CD8-positive, alpha-beta memory T cell (primary cell): ENCODE results near the gene NTRK2. TPM values are rescaled to one million over a fixed set of nuclear protein-coding genes. Genes with fewer than 3 reads are reported as not detected.
A peak's percentile ranks its signal among the peaks of the same experiment; 100 is the strongest.

ENCODE experiments used
- CTCF ChIA-PET: fragments of 350-600 bp; sonication (Branson Sonifier 250); formaldehyde crosslinking; loops from one replicate; lab custom pipeline; 2021; ENCODE audit warnings: antibody characterized with exemption; lab: Charles Lee
- POLR2A ChIA-PET: fragments of 350-600 bp; sonication (Branson Sonifier 250); formaldehyde crosslinking; loops from one replicate; lab custom pipeline; 2021; ENCODE audit warnings: antibody characterized with exemption; lab: Charles Lee
- DNase-seq, 5 donors: peaks; one replicate each; pipeline versions ENCODE4 v3.0.0 to v3.0.0-alpha.2; 2020 to 2022; ENCODE audit warnings: mixed read lengths in 1 of 5
- H3K27ac ChIP-seq: one replicate; pipeline ENCODE4 v1.7.0; 2013; ENCODE audit warnings: low read depth, mild to moderate bottlenecking, low read length, moderate library complexity
- H3K27me3 ChIP-seq: 2 replicates; pipeline ENCODE4 v1.7.0; 2013; ENCODE audit warnings: low read length, mild to moderate bottlenecking; ENCODE audit not compliant: insufficient read depth, poor library complexity, severe bottlenecking
- H3K36me3 ChIP-seq: 2 replicates; pipeline ENCODE4 v1.7.0; 2013; ENCODE audit warnings: mild to moderate bottlenecking, low read length, moderate library complexity; ENCODE audit not compliant: insufficient read depth
- H3K4me1 ChIP-seq: 2 replicates; pipeline ENCODE4 v1.7.0; 2013; ENCODE audit warnings: mild to moderate bottlenecking, low read length, moderate library complexity; ENCODE audit not compliant: insufficient read depth
- H3K4me3 ChIP-seq: 2 replicates; pipeline ENCODE4 v1.7.0; 2013; ENCODE audit warnings: mild to moderate bottlenecking, low read length
- H3K9me3 ChIP-seq: 2 replicates; pipeline ENCODE4 v1.7.0; 2013; ENCODE audit warnings: mild to moderate bottlenecking, low read length
- H3K27ac Mint-ChIP-seq, 8 donors: one replicate each; pipeline ENCODE4 v1.8.0; 2020 to 2021; ENCODE audit warnings: mixed read lengths in 8 of 8, mild to moderate bottlenecking in 6 of 8, inconsistent platforms in 3 of 8, moderate library complexity in 3 of 8
- H3K27me3 Mint-ChIP-seq, 2 donors: one replicate each; pipeline ENCODE4 v1.8.0; 2020 to 2021; ENCODE audit warnings: mixed read lengths in 2 of 2, mild to moderate bottlenecking in 1 of 2, moderate library complexity in 1 of 2
- H3K36me3 Mint-ChIP-seq, 3 donors: one replicate each; pipeline ENCODE4 v1.8.0; 2020 to 2021; ENCODE audit warnings: mixed read lengths in 3 of 3, inconsistent platforms in 1 of 3, mild to moderate bottlenecking in 1 of 3
- H3K4me1 Mint-ChIP-seq, 3 donors: one replicate each; pipeline ENCODE4 v1.8.0; 2020 to 2021; ENCODE audit warnings: mixed read lengths in 3 of 3, inconsistent platforms in 1 of 3, mild to moderate bottlenecking in 1 of 3
- H3K4me3 Mint-ChIP-seq, 7 donors: one replicate each; pipeline ENCODE4 v1.8.0; 2020 to 2021; ENCODE audit warnings: mixed read lengths in 7 of 7, mild to moderate bottlenecking in 6 of 7, moderate library complexity in 4 of 7, inconsistent platforms in 2 of 7
- H3K9me3 Mint-ChIP-seq, 5 donors: one replicate each; pipeline ENCODE4 v1.8.0; 2020 to 2022; ENCODE audit warnings: mixed read lengths in 5 of 5, mild to moderate bottlenecking in 3 of 5, moderate library complexity in 2 of 5, inconsistent platforms in 1 of 5
- polyA plus RNA-seq: library from polyadenylated mRNA; unstranded; fragments of 300-500 nt; fragmentation: Illumina TruSeq; gene quantifications from one replicate; pipeline ENCODE4 v1.2.3, GENCODE V29; 2021
- total RNA-seq, 2 experiments: library from RNA; stranded (reverse); gene quantifications; one replicate each; pipeline ENCODE4 v1.2.3, GENCODE V29; 2021

Gene NTRK2
- total and polyA plus RNA-seq, 3 experiments from 2014 or later: 0.26 to 0.38 TPM; not detected in 1

DNA sequence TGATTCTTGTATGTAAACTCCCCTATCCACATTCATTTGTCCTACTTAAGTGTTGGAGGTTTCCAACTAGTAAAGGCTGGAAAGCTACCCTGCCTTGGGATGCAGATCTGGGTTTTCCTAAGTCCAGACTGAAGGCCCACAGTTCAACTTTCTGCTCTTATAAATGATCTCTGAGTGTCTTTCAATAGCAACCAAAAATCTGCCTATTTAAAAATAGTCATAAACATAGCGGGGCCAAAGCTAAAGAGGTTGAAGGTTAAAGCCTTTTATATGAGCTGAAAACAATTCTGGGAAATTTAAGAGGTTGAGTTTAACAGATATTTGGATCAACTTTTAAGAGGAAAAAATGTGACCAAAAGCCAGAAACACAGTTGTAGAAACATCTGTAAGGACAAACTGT lies 87.2 kb downstream of the NTRK2 start:
- Histone ChIP-seq H3K4me1 (no peaks in the 10 kb centered on the region), H3K4me3 (no peak overlapping the region), H3K36me3 (no peaks in the 10 kb centered on the region), H3K27ac (no peak overlapping the region), H3K9me3 (no peaks in the 10 kb centered on the region), H3K27me3 (peaks cover 2% of the 10 kb centered on the region)
- no peak overlapping the region for H3K4me3 Mint-ChIP-seq
- H3K27me3 Mint-ChIP-seq: peaks cover 0 to 2% of the 10 kb centered on the region in 2 donors
- peaks cover 0 to 18% (median 0%) of the 10 kb centered on the region in 3 donors for H3K4me1 Mint-ChIP-seq
- H3K36me3 Mint-ChIP-seq: no peaks in the 10 kb centered on the region
- no peak overlapping the region for H3K27ac Mint-ChIP-seq
- H3K9me3 Mint-ChIP-seq: no peaks in the 10 kb centered on the region
- POLR2A ChIA-PET: no interaction called here
- DNase-seq: no peak
- CTCF ChIA-PET: no interaction called here

GRCh38 chr9:84758817-84759216 lies 89.3 kb downstream of the NTRK2 start:
- ChIA-PET POLR2A (no interaction called here), CTCF (no interaction called here)
- Mint-ChIP-seq H3K4me1 (peaks cover 0 to 13% (median 0%) of the 10 kb centered on the region in 3 donors), H3K9me3 (peaks cover 0 to 3% (median 0%) of the 10 kb centered on the region in 5 donors), H3K27me3 (no peaks in the 10 kb centered on the region), H3K27ac (no peak overlapping the region), H3K36me3 (peaks cover 0 to 5% (median 0%) of the 10 kb centered on the region in 3 donors), H3K4me3 (no peak overlapping the region)
- Histone ChIP-seq H3K27ac (no peak overlapping the region), H3K4me3 (no peak overlapping the region), H3K36me3 (no peaks in the 10 kb centered on the region), H3K9me3 (no peaks in the 10 kb centered on the region), H3K27me3 (peaks cover 2% of the 10 kb centered on the region), H3K4me1 (no peaks in the 10 kb centered on the region)
- DNase-seq: no peak

GRCh38 chr9:84759300-84759750 lies 89.8 kb downstream of the NTRK2 start:
- CTCF ChIA-PET: no interaction called here
- no peak overlapping the region for H3K4me3 ChIP-seq
- no peak overlapping the region for H3K4me3 Mint-ChIP-seq
- H3K9me3 Mint-ChIP-seq: peaks cover 0 to 3% (median 0%) of the 10 kb centered on the region in 5 donors
- H3K4me1 Mint-ChIP-seq: peaks cover 0 to 13% (median 0%) of the 10 kb centered on the region in 3 donors
- no peak overlapping the region for H3K27ac ChIP-seq
- H3K27ac Mint-ChIP-seq: no peak overlapping the region
- peaks cover 2% of the 10 kb centered on the region for H3K27me3 ChIP-seq
- H3K27me3 Mint-ChIP-seq: no peaks in the 10 kb centered on the region
- no peaks in the 10 kb centered on the region for H3K4me1 ChIP-seq
- no peak for DNase-seq
- H3K9me3 ChIP-seq: no peaks in the 10 kb centered on the region
- POLR2A ChIA-PET: no interaction called here
- H3K36me3 Mint-ChIP-seq: peaks cover 0 to 5% (median 0%) of the 10 kb centered on the region in 3 donors
- H3K36me3 ChIP-seq: no peaks in the 10 kb centered on the region

DNA sequence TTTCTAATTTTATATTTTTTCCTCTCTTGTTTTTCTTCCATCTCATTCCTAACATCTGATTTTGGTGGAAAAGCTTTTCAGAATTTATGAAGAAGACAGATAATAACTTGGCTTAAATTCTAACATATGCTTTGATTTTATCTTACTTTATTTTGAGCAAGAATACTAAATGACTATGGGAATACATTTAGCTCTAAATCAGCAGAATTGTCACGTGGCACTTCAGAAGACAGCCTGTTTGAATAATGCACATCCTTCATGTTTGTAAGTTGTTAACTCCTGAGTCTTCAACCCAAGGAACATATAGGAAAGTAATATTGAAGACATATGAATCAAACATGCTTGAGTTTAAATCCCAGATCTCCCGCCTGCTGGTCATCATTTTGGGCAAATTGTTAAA lies 90.3 kb downstream of the NTRK2 start:
- Mint-ChIP-seq H3K4me3 (no peak overlapping the region), H3K4me1 (peaks cover 0 to 13% (median 0%) of the 10 kb centered on the region in 3 donors), H3K36me3 (peaks cover 0 to 5% (median 0%) of the 10 kb centered on the region in 3 donors), H3K27me3 (peaks cover 0 to 2% of the 10 kb centered on the region in 2 donors), H3K27ac (no peak overlapping the region), H3K9me3 (peaks cover 0 to 3% (median 0%) of the 10 kb centered on the region in 5 donors)
- H3K27ac ChIP-seq: no peak overlapping the region
- ChIA-PET CTCF (no interaction called here), POLR2A (no interaction called here)
- H3K9me3 ChIP-seq: no peaks in the 10 kb centered on the region
- no peak overlapping the region for H3K4me3 ChIP-seq
- no peaks in the 10 kb centered on the region for H3K36me3 ChIP-seq
- H3K27me3 ChIP-seq: peaks cover 2% of the 10 kb centered on the region
- no peaks in the 10 kb centered on the region for H3K4me1 ChIP-seq
- DNase-seq: no peak

GRCh38 chr9:84761137-84761808 lies 91.7 kb downstream of the NTRK2 start:
- Mint-ChIP-seq H3K27me3 (peaks cover 0 to 3% of the 10 kb centered on the region in 2 donors), H3K27ac (peak overlapping the region in 1 of 8 donors; percentile 26), H3K4me3 (no peak overlapping the region), H3K9me3 (peaks cover 0 to 3% (median 0%) of the 10 kb centered on the region in 5 donors), H3K4me1 (peaks cover 0 to 13% (median 0%) of the 10 kb centered on the region in 3 donors), H3K36me3 (peaks cover 0 to 5% (median 0%) of the 10 kb centered on the region in 3 donors)
- H3K4me1 ChIP-seq: no peaks in the 10 kb centered on the region
- no peaks in the 10 kb centered on the region for H3K36me3 ChIP-seq
- ChIA-PET CTCF (no interaction called here), POLR2A (no interaction called here)
- no peaks in the 10 kb centered on the region for H3K9me3 ChIP-seq
- no peak overlapping the region for H3K4me3 ChIP-seq
- no peak overlapping the region for H3K27ac ChIP-seq
- no peaks in the 10 kb centered on the region for H3K27me3 ChIP-seq
- no peak for DNase-seq

DNA sequence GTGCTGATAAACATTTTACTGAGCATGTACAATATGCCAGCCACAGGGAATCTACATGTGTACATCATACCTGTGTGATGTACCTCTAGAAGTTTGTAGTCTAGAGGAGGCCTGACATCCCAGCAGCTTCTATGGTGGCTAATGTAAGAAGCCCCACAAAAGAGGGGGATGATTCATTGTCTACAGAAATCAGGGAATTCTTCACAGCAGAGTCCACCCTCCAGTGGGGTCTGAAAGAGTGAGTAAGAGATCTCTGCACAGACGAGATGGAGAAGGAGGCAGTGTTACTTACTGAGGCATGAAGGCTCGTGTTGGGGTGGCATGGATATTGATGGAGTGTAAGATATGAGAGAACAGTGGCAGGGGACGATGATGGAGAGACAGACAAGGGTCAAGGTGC lies 103.0 kb downstream of the NTRK2 start:
- Histone ChIP-seq H3K36me3 (no peaks in the 10 kb centered on the region), H3K27ac (no peak overlapping the region), H3K4me3 (no peak overlapping the region), H3K4me1 (no peaks in the 10 kb centered on the region), H3K9me3 (no peaks in the 10 kb centered on the region), H3K27me3 (no peaks in the 10 kb centered on the region)
- Mint-ChIP-seq H3K4me3 (no peak overlapping the region), H3K27ac (no peak overlapping the region), H3K27me3 (peaks cover 2% of the 10 kb centered on the region in 2 donors), H3K9me3 (peaks cover 0 to 3% (median 0%) of the 10 kb centered on the region in 5 donors), H3K4me1 (no peaks in the 10 kb centered on the region), H3K36me3 (no peaks in the 10 kb centered on the region)
- no peak for DNase-seq
- CTCF ChIA-PET: no interaction called here
- POLR2A ChIA-PET: no interaction called here

DNA sequence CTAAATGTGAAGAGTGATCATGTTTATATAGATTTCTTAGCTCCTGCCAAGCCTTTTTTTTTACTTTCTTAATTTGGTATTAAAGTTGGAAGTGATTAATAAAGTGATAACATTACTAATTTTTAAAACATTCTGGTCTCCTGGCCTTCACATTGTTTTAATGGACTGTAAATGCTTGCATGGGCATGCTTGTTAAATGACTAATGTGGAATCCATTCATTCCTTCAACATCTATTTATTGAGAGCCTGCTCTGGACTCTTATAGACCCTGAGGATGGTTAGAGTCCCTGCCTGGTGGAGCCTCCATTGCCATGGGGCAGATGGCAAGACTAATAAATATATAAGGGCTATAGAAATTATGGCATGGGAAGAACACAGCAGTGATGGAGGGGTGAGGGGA lies 103.5 kb downstream of the NTRK2 start:
- H3K4me1 ChIP-seq: no peaks in the 10 kb centered on the region
- Mint-ChIP-seq H3K27me3 (peaks cover 2% of the 10 kb centered on the region in 2 donors), H3K4me3 (no peak overlapping the region), H3K27ac (no peak overlapping the region), H3K9me3 (peaks cover 0 to 3% (median 0%) of the 10 kb centered on the region in 5 donors), H3K4me1 (no peaks in the 10 kb centered on the region), H3K36me3 (no peaks in the 10 kb centered on the region)
- H3K36me3 ChIP-seq: no peaks in the 10 kb centered on the region
- no peak overlapping the region for H3K4me3 ChIP-seq
- POLR2A ChIA-PET: no interaction called here
- CTCF ChIA-PET: no interaction called here
- no peak overlapping the region for H3K27ac ChIP-seq
- no peak for DNase-seq
- no peaks in the 10 kb centered on the region for H3K9me3 ChIP-seq
- H3K27me3 ChIP-seq: no peaks in the 10 kb centered on the region

DNA sequence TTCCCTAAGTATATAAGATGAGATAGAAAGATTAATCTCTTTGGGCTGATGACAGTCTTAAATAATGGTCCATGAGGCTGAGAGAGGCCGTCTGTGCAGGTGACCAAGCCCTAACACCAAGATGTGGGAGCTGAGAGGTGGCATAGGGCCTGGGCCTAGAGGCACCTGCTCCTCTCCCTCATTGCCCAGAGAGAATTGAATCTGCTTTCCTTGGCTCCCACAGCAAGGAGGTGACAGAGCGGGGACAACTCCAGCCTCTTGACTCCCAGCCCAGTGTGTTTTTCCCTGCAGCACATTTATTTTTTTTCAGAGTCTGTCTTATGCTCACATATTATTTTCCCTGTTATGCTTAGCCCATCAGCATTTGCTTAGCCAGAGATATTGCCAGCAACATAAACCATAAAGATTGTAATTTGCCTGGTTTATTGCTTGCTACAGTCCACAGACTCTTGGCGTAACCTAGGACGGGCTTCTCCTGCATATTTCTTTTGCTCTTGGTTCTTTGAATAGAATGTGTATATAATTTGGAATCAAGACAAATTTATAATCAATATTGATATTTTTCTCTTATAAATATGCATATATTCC lies 105.6 kb downstream of the NTRK2 start:
- DNase-seq: no peak
- Mint-ChIP-seq H3K4me1 (no peaks in the 10 kb centered on the region), H3K27ac (no peak overlapping the region), H3K36me3 (no peaks in the 10 kb centered on the region), H3K27me3 (peaks cover 2% of the 10 kb centered on the region in 2 donors), H3K4me3 (no peak overlapping the region), H3K9me3 (peaks cover 0 to 3% (median 0%) of the 10 kb centered on the region in 5 donors)
- Histone ChIP-seq H3K4me1 (no peaks in the 10 kb centered on the region), H3K36me3 (no peaks in the 10 kb centered on the region), H3K27me3 (no peaks in the 10 kb centered on the region), H3K9me3 (no peaks in the 10 kb centered on the region), H3K27ac (no peak overlapping the region), H3K4me3 (no peak overlapping the region)
- ChIA-PET CTCF (no interaction called here), POLR2A (no interaction called here)
